GM18951 (cell line): ENCODE data around the gene CSNK2B.

Experiments
- POLR2A ChIP-seq: IDR thresholded peaks from 4 replicates; pipeline ENCODE4 v1.6.1; 2011; ENCODE audit warnings: mild to moderate bottlenecking; ENCODE audit not compliant: insufficient read length, insufficient read depth; ENCODE audit errors: extremely low read depth
- in situ Hi-C: fragments of 300-500 bp; cut with MboI; formaldehyde crosslinking; loops from one replicate; pipeline ENCODE4 v1.12.0; 2022; ENCODE audit warnings: low sequenced_read_pairs, mixed read lengths, inconsistent platforms; ENCODE audit not compliant: unreplicated experiment

CSNK2B gene

DNA sequence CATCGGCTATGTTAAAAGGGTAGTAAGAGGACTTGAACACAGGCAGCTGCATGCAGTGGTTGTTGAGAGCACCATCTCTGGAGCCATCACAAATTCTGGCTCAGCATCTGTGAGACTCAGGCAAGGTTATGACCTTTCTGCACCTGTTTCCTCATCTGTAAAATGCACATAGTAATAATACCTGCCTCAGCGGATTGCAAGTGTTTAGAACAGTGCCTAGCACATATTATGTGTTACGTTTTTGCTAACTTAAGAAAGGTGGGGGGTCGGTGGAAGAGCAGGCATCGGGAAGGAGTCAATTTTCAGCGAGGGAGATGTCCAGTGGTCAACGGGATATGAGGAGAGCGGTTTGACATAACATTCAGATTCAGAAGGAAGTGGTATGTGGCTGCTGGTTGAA lies 12.1 kb downstream of the CSNK2B start:
- TF ChIP-seq POLR2A = no peak
- in situ Hi-C loops = no loop called here

DNA sequence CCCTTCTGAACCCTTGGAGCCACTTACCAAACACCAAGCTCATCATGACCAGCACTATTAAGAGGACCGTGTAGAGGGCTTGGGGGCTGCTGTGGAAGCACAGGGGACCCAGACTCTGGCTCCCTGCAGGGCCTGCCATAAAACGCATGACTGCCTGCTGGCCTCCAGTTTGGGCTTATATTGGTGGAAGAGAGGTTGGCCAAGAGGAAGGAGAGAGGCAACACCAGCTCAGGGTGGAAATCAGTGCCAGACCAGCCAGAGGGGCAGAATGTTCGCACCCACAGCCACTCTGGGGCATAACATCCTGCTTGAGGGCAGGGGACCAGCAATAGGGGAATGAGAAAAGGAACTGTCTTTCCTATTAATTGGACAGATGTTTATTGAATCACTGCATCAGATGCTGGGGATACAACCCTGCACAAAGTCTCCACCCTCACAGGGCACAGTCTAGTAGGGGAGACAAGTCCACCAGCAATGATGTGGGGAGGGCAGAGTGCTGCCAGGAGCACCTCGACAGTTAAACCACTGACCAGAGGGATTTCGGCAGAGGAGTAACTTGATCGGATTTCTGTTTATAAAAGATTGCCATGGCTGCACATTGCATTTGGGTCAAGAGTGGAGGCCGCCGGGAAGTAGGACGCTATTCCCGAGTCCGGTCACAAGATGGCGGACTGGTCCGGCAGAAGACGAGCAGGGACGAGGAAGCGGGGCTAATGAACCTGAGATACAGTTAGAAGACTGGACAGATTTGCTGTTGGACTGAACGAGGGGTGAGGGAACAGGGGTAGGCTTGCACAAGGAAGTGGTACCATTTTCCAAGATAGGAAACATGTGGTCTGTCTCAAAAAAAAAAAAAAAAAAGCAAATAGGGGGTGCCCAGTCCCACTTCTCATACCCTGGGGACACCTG lies 14.6 kb downstream of the CSNK2B start, which contains the start of gene LY6G5C:
Gene LY6G5C (minus strand): TSS at position 842 of the 909 bp plus-strand sequence. CDS start 694 bp downstream, at position 148.
- in situ Hi-C loops = no loop called here
- no peak for TF ChIP-seq POLR2A

DNA sequence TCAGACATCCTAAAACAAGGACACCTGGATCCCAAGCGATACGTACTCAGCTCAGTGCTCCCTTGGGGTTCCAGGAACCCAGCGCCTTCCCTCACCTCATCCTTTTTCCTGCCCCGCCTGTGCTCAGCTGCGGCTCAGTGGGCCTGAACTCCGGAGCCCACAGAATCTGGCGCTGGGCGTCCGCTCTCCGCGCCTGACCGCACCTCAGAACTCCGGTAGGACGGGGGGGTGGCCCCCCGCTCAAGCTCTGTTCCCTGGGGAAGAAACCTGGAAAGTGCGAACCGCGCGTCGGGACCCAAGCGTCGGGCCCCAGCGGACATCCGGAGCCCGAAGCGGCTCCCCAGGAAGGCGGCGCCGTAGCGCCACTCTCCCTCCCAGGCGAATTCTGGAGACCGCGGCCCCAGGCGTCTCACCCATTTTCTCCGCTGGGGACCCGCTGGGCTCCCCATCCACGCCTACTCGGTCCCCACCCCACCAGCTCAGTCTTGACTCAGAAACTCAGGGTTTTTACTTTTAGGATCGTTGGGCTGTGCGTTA lies 15.3 kb downstream of the CSNK2B start:
- in situ Hi-C loops = no loop called here
- TF ChIP-seq POLR2A = peak; percentile 36

DNA sequence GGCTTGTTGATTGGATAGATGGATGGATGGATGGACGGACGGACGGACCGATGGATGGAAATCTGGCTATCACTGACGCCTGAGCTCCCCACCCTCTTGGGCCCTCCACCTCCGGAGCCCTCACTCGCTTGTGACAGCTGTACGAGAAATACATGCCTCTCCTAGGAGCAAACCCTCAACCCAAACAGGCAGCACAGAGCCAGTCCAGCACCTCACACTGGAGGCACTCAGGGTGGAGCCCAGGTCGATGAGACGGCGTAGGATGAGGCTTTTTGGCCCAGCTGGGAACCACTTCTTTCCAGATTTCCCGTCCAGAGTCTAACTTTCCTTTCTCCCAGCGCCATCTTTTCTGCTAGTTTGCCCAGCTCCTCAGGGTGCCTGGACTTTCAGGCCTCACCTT lies 17.7 kb downstream of the CSNK2B start:
- in situ Hi-C loops = no loop called here

DNA sequence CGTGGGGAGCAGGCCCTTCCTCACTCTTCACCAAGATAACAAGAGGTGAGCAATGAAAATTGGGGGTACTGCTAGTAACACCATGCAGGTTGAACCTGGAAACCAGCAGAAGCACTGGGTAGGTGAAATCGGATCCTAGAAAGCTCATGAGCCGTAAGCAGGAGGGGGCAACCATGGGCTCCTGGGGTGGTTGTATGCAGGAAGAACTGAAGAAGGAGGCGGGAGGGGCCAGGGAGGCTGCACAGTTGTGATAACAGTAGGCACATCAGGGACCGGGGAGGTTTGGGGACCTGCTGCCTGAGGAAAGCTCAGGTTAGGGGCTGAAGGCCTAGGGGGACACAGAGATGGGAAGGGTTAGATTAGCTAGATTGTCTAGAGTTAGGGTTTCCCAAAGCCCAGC lies 20.6 kb downstream of the CSNK2B start:
- in situ Hi-C loops = no loop called here

More for the DNA sequence above, 17.7 kb downstream of the CSNK2B start:
- no peak for TF ChIP-seq POLR2A

DNA sequence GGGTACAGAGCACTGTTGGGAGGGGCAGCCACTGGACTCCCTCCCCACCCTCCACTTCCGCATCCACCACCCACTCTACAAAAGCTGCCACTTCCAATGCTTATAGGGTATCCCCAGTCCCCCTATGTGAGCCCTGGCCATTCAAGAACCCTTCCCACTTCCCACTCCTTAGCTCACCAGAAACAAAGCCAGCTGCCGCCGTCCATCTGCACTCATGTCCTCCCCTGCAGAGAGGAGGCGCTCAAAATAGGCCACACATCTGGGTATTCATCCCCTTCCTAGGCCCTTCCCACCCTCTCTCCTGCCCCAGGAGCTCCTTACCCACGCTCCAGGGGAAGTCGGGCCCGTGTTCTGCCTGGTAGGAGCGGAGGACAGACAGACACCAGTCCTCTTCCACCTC lies 21.4 kb downstream of the CSNK2B start:
- no peak for TF ChIP-seq POLR2A
- in situ Hi-C loops = no loop called here

More for the DNA sequence above, 20.6 kb downstream of the CSNK2B start:
- no peak for TF ChIP-seq POLR2A

DNA sequence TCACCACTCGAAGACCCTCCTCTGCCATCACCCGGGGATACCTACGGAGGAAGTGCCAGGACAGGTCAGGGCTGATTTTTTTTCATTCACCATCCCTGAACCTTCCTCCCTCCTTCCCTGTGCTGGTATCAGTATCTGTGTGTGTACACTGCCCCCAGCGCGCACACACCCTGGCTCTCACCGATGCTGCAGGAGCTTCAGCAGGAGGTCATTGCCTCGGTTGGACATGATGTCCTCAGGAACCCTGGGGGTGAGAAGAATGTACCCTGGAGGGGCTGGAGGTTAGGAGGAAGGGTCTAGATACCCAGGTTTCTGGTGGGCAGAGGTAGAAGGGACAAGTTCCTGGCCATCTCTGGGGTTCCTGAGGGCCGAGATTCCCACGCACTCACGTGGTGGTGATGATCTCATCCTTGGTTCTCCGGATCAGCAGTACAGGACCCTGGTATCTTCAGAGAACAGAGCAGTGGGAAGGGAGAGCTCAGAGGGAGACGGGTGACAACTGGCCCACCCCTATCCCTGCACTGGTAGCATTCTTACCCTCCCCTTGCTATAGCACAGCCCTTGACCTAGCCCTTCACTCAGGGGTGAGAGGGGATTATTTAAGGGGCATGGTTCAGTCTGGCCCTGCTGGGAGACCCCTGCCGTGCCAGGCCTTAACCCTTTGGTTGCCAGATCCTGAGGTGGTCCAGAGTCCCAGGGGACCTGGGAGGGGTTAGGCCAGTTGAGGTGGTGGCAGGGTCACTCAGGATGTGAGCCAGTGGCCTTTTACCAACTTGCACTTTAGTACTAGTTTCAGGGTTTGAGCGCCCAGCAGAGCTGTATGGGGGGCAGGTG lies 22.2 kb downstream of the CSNK2B start:
- TF ChIP-seq POLR2A = no peak
- in situ Hi-C loops = no loop called here

DNA sequence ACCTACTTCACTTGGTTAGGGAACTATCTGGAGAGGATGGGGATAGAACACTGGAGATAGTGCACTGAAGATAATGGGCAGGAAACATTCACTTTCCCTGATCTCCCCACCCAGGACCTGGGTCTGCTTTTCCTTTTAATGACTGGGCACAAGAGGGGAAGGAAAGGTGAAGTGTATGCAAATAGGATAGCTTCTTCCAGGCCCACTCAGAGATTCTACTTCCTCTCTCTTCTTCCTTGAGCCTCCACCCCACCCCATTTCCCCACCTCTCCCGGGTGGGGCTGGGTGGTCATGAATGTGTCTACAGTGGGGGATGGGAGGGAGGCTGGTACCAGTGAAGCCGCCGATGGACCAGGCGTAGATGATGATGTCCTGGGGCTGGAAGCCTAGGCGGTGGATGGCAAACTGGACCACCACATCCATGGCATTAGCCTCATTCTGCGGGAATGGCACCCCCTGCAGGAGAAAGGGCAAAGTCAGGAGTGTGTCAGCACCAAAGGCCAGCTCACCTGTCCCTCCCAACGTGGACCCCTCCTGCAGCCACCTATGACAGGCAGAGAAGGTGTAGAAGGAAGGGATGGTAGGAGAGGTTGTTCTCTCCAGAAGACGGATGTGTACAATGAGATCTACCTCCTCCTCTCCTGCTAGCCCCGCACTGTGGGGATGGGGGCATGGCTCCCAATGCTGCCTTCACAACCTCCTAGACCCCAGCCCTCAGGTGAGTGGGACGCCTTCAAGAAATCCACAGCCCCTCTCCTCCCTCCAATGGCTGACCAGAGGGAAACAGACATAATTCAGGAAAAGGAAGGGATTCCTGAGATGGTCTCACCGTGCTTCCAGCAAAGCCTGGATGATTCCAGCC lies 23.6 kb downstream of the CSNK2B start:
- no peak for TF ChIP-seq POLR2A
- in situ Hi-C loops = no loop called here

DNA sequence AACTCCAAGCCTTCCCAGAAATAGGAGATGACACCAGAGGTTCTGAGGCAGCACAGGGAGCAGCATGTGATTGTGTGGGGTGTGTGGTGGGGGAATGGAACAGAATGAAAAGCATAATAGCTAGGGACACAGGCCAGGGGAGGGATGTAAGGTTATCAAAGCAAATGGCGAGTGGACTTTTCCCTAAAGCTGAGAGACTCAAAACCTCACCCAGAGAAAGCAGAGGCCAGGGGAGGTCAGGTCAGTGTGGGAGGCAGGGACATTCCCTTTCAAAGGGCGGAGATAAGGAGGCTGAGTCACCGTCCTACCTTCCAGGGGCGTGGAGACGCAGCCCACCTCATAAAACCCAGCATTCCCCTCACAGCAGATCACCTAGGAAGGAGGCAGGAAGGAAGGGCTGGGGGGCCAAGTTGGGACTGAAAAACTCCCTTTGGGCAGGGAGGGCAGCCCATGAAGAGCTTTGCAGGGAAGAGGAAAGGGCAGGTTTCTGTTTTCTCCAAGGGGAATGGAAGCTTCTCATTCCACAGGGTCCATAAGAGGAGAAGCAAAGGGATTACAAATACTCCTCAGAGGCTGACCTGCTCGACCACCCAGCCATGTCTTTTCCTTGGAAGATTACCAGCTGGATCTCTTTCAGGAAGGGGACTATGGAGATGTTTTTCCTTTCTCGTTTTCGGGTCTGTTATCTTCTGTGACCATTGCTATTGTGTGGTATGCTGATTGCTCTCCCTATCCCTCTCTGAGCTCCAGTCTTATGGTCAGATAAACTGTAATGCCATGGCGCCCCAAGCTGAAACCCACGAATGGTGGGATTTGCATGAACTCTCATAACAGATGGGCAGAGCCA lies 24.6 kb downstream of the CSNK2B start:
- in situ Hi-C loops = no loop called here
- TF ChIP-seq POLR2A = no peak

DNA sequence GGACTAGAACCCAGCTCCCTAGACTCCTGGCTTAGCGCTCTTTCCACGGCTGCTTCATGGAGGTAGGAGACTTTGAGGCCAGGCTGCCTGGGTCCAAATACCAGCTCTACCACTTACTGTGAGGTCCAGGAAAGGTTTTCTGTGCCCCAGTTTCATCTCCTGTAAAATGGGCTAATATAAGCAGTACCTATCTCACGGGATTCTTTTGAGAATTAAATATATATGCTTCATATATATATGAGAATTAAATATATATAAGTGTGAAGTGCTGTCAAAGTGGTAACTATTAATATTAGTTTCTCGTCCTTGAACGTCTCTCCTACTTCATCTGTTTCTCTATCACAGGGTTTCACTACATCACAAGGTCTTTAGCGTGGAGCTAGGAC lies 25.2 kb downstream of the CSNK2B start:
- in situ Hi-C loops = no loop called here
- no peak for TF ChIP-seq POLR2A

DNA sequence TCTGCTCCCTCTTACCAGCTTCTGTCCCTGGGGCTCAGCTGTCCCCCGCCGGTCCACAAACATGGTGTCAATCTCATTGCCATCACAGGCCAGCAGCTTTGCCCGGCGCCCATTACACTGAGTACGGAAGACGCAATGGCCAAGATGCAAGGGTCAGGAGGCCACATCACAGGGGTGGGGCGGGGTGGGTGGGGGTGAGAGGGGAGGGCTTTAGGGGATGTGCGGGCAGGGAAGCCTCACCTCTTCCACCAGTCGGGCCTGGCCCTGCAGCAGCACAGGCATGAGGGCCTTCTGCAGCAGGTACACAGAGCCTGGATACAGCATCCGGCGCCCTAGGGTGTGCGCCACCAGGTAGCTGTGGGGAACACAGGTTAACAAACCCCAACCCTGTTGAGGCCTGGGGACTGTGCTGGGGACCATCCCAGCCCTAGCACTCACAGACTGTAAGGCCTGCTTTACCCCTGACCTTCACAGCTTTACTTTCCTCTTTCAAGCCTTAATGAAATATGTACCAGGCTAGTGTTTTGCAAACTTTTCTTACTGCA lies 25.8 kb downstream of the CSNK2B start:
- TF ChIP-seq POLR2A = no peak
- in situ Hi-C loops = no loop called here

DNA sequence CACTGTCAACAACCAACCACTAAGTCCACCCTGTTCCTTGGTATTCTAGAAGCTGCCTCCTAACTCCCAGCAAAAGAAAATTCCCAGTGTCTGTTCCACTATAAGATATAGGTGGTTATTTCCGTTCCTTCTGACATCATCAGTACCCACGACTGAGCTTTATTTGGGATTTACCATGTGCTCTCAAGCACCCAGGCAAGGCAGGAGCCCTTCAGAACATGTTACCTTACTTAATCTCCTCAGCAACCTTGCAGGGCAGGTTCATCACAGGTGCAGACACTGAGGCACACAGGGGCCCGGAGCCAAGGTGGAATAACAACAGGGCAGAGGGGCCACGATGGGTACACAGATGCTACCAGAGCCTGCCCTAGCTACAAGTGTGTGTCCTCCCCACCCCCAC lies 26.5 kb downstream of the CSNK2B start:
- in situ Hi-C loops = no loop called here
- TF ChIP-seq POLR2A = no peak

DNA sequence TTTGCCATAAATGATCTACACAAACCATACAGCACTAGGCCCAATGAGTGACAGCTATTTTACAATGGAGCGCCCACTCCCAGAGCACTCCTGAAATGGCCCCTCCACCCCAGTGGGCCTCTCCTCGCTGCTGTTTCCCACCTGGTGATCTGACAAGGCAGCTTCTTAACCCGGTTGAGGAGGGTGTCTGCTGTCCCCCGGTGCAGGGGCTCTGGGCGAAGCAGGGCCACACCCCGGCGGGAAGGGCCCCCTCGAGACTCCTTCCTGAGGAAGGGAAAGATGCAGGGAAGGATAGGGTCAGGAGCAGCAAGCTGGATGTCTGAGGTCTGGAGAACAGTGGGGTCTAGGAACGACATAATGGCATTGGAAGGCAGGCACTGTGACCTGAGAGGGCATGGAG lies 27.0 kb downstream of the CSNK2B start:
- in situ Hi-C loops = no loop called here

More for the DNA sequence above, 27.0 kb downstream of the CSNK2B start:
- no peak for TF ChIP-seq POLR2A
